CD4-positive, alpha-beta T cell treated with Interleukin-6 for 4 hours (primary cell): ENCODE data around the gene PRICKLE3.

Experiments used
- DNase-seq: peaks from one replicate; pipeline ENCODE4 v3.0.0-alpha.2; 2020; ENCODE audit warnings: mixed read lengths

Gene PRICKLE3

GRCh38 chrX:49205443-49205842 lies 19.3 kb upstream of the PRICKLE3 start:
- no peak for DNase-seq

GRCh38 chrX:49204709-49205108 lies 18.5 kb upstream of the PRICKLE3 start:
- DNase-seq = no peak

- no peak for DNase-seq
These were observed 17.8 kb upstream of the PRICKLE3 start for GRCh38 chrX:49204017-49204416.

- DNase-seq = no peak
These were observed 17.4 kb upstream of the PRICKLE3 start for GRCh38 chrX:49203536-49203935.

GRCh38 chrX:49202022-49202421 lies 15.8 kb upstream of the PRICKLE3 start:
- DNase-seq = no peak

- peak; percentile 90 for DNase-seq
These were observed 14.0 kb upstream of the PRICKLE3 start, which contains the start of gene SYP for GRCh38 chrX:49199906-49200771. TSS of gene SYP (minus strand) at chrX:49200193. CDS start at chrX:49200186, 7 bp downstream.

- DNase-seq = no peak
These were observed 13.1 kb upstream of the PRICKLE3 start for GRCh38 chrX:49199315-49199595.

- no peak for DNase-seq
These were observed 12.6 kb upstream of the PRICKLE3 start for GRCh38 chrX:49198540-49199314.

GRCh38 chrX:49197543-49198087 lies 11.4 kb upstream of the PRICKLE3 start:
- DNase-seq = no peak

- no peak for DNase-seq
These were observed 7.4 kb upstream of the PRICKLE3 start for GRCh38 chrX:49193542-49193964.

- DNase-seq = peak; percentile 52
These were observed 6.7 kb upstream of the PRICKLE3 start for GRCh38 chrX:49192722-49193328.

- no peak for DNase-seq
These were observed 5.4 kb upstream of the PRICKLE3 start for GRCh38 chrX:49191574-49192011.

GRCh38 chrX:49190821-49191573 lies 4.8 kb upstream of the PRICKLE3 start:
- peak; percentile 86 for DNase-seq

GRCh38 chrX:49189606-49190005 lies 3.4 kb upstream of the PRICKLE3 start:
- DNase-seq = no peak

GRCh38 chrX:49188468-49189076 lies 2.4 kb upstream of the PRICKLE3 start:
- no peak for DNase-seq

GRCh38 chrX:49187526-49187925 lies 1.4 kb upstream of the PRICKLE3 start:
- no peak for DNase-seq

GRCh38 chrX:49187028-49187394 lies 838 bp upstream of the PRICKLE3 start:
- DNase-seq = no peak

- DNase-seq = peak; percentile 34
These were observed 1.6 kb downstream of the PRICKLE3 start for GRCh38 chrX:49184294-49185281.

GRCh38 chrX:49183701-49184281 lies 2.4 kb downstream of the PRICKLE3 start:
- no peak for DNase-seq

- no peak for DNase-seq
These were observed 6.8 kb downstream of the PRICKLE3 start for GRCh38 chrX:49179358-49179757.
